Pulmonary artery endothelial cell (primary cell): ENCODE results near the gene FOXN4. TPM values are rescaled to one million over a fixed set of nuclear protein-coding genes. Genes with fewer than 3 reads are reported as not detected.

ENCODE experiments used
- DNase-seq: peaks from one replicate; pipeline ENCODE4 v3.0.0-alpha.2; 2011; ENCODE audit warnings: low read depth, low spot score
- total RNA-seq: library from RNA; depleted of rRNA; stranded (reverse); fragments of >200 nt; gene quantifications from 2 replicates; pipeline ENCODE4 v1.2.3, GENCODE V29; 2014

FOXN4 gene
- total RNA-seq, 1 donor from 2014 or later, result not detected

DNA sequence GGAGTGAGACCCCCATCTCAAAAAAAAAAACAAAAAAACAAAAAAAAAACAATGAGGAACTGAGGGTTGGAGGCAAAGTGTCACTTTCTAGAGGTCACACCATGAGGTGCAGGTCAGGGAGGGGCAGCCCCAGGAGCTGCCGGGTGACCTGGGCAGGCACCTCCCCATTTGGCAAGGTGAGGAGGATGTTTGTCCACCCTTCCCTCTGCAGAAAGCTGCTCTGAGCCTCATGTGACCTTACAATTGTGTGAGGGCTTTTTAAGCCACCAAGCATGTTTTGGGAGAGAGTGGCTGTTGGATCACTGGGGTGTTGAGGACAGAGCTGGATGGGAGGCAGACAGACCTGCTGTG, 49.6 kb downstream of the FOXN4 start:
- DNase-seq, result no peak

DNA sequence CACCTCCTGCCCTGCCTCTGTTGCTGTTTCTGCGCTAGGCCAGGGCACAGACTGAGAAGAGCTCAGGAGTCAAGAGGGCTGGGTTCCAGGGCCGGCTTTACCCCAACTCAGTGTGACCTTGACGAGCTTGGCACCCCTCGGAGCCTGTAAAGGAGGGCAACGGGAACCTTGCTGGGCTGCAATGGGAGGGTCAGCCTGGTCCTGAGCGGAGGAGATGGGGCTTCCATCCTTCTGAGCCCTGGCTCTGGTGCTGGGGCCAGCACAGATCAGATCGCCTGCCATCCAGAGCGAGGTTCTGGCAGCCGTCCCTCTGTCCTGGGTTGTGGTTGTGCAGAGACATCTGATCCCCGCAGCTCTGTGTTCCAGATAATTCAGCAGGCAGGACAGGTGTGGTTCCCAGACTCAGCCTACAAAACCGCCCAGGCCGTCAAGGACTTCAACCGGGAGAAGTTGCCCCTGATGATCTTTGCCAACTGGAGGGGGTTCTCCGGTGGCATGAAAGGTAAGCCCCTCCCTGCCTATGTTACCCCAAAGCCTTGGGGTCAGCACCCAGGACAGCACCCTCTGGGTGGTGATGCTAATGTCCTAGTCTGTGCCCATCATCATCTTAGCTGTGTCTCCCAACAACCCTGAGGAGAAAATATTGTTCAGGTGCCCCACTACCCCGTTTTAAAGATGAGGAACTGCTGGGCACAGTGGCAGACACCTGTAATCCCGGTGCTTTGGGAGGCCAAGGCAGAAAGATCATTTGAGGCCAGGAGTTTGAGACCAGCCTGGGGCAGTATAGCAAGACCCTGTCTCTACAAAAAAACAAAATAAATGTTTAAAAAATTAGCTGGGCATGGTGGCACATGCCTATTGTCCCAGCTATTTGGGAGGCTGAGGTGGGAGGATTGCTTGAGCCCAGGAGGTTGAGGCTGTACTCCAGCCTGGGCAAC, 50.2 kb downstream of the FOXN4 start:
- DNase-seq, result no peak

DNA sequence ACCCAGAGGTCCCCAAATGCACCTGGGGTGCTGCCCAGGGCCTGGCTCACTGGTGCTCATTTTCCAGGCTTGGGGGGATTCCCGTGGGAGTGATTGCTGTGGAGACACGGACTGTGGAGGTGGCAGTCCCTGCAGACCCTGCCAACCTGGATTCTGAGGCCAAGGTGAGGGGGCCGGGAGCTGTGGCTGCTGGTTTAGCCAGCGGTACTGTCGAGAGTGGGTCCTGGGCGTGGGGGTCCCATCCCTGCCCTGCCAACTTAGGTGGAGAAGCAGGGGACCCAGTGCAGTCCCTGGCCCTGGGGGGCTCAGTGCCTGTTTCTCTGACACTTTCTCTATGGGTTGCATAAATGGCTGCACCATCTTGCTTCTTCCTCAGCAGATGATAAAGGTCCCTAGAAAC, 50.9 kb downstream of the FOXN4 start:
- no peak for DNase-seq

DNA sequence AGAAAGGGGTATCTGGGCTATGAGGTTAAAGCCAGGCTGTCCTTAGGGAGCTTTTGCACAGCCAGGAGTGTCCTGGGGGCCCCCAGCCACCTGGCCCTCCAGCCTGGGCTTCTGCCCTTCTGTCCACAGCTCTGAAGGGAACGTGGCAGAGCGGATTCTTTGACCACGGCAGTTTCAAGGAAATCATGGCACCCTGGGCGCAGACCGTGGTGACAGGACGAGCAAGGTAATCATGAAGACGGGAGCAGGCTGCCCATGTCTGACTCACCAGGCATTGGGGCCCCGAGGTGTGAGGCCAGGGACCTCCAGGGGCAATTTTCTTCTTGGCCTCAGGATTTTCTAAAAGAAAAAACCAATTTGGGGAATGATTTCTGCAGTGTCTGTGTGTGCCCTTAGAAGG, 53.1 kb downstream of the FOXN4 start:
- DNase-seq, result no peak

DNA sequence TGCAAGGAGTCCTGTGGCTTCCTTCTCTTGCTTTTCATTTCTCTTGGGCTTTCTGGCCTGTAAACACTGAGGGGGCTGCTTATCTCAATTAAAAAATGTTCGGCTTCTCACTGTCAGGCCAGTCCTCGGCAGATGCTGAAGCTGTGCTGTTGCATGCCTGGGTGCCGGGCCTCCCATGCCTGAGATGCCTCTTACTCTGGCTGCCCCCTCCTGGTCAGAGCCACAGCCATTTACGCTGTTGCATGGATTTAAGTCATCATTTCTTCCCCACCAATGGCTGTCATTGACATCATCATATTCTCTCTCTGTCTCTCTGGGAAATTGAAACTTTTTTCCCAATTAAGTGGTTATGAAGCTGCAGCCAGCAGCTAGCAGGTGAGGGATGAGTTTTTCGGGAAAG, 53.7 kb downstream of the FOXN4 start:
- DNase-seq, result no peak

DNA sequence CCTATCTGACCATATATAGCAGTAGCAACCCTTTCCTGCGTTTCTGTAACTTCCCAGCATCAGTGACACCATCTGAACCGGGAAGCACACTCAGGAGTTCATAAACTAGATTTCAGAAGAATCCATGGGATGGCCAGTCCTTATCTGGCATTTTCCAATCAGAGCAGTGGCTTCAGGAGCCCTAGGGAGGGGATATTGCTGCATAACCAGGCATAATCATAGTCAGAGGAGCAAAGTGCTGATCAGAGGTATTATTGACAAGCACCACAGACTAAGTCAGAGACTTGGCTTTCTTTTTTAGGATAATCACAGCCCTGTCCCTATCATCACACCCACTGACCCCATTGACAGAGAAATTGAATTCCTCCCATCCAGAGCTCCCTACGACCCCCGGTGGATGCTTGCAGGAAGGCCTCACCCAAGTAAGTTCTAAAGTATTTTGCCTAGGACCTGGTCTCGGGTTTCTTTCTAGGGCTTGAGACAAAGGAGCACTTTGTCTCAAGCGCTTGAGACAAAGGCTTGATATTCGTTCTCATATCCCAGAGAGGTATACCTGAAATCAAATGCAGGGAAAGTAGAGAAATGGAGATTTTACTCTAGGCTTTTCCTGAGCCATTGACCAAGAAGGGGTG, 55.1 kb downstream of the FOXN4 start:
- no peak for DNase-seq

DNA sequence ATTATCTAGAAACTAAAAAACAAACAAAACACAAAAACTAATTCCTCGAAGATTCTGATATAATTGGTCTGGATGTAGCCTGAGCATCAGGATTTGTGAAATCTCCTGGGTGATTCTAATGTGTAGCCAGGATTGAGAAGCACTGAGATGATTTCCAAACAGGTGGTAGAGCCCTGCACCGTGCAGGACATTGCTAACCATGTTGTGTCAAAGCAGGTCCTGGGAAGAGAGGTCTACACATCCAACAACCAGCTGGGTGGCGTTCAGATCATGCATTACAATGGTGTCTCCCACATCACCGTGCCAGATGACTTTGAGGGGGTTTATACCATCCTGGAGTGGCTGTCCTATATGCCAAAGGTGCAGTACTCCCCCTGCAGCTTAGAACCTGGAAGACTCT, 56.3 kb downstream of the FOXN4 start:
- no peak for DNase-seq

DNA sequence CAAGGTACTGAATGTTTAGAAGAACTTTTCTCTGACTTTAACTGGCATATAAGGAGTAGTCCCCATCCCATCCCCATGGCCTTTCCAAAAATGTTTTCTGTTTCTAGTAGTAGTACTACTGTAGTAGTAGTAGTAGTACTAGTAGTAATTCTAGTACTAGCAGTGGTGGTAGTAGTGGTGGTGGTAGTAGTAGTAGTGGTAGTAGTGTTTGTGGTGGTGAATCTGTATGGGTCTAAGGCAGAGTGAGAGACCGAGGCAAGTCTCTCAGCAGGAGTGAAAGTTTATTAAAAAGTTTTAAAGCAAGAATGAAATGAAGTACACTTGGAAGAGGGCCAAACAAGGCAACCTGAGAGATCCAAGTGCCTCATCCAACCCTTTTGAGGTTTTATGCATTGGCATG, 58.6 kb downstream of the FOXN4 start:
- no peak for DNase-seq

DNA sequence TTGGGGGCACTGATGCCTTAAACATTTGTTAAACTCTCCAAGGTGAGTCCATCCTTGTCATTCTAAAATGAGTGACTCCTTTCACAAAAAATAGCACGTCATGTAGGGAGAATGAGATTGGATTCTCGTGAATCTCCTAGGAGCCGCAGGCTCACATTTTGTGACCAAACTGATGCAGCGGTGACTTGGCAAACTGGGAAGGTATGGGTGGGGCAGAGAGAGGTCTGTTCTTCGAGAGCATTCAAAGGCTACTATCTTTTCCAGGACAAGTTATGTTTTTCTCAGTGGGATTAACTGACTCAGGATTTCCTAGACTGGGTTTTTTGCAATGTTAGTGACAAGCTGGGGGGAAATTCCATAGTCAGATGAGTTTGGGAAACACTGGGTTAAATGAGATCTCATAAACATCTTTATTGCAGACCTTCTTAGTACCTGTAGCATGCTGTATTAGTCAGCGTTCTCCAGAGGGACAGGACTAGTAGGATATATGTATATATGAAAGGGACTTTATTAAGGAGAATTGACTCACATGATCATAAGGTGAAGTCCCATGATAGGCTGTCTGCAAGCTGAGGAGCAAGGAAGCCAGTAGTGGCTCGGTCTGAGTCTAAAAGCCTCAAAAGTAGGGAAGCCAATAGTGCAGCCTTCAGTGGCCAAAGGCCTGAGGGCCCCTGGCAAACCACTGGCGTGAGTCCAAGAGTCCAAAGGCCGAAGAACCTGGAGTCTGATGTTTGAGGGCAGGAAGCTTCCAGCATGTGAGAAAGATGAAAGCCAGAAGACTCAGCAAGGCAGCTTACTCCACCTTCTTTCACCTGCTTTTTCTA, 61.0 kb downstream of the FOXN4 start:
- no peak for DNase-seq

DNA sequence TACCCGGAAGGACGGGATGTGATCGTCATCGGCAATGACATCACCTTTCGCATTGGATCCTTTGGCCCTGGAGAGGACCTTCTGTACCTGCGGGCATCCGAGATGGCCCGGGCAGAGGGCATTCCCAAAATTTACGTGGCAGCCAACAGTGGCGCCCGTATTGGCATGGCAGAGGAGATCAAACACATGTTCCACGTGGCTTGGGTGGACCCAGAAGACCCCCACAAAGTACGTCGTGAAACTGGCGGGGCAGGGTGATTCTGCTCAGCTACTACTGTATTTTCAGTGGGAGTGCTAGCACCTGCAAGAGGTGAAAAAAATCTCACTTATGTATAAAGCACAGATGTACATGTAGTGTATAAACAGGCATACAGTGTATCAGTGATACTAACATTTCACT, 62.9 kb downstream of the FOXN4 start:
- DNase-seq, result no peak

DNA sequence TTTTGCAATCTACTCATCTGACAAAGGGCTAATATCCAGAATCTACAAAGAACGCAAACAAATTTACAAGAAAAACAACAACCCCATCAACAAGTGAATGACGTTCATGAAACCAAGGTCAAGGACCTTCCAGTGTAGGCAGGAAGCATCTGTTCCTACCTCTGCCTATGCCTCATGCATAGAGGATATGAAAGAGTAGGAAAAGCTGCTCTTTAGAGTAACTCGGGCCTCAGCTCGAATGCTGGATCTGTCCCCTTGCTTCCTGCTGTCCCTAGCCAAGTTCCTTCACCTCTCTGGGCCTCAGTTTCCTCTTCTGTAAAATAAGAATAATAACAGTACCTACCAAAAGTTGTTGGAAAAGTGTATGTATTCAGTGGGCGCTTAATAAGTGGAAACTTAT, 65.0 kb downstream of the FOXN4 start:
- peak; percentile 56 for DNase-seq

DNA sequence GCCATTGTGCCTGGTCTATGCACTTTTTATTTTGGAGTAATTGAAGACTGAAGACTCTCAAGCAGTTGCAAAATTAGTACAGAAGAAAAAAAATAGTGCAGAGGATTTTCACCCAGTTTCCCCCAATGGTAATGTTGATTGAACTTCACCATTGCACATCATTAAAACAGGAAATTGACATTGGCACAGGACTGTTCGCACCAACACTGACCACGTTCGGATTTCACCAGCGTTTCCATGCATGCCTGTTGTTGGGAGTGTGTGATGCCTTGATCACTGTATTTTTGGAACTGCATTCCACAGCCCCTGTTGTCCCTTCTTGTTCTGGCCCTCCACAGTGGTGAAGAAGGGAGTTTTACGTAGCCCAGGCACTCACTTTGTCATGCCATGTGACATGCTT, 67.1 kb downstream of the FOXN4 start:
- no peak for DNase-seq

DNA sequence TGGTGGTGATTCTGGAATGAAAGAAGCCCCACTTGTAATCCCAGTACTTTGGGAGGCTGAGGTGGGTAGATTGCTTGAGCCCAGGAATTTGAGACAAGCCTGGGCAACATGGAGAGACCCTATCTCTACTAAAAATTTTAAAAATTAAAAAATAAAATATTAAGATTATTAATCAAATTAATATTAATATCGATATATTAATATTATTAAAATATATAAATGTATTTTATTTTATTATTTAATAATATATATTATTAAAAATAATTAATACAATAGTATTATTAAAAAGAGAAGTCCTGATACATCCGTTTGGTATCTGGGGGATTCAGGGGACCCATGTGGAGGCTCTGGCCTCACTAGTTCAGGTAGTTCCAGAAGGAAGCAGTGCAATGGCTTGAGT, 68.7 kb downstream of the FOXN4 start:
- no peak for DNase-seq

DNA sequence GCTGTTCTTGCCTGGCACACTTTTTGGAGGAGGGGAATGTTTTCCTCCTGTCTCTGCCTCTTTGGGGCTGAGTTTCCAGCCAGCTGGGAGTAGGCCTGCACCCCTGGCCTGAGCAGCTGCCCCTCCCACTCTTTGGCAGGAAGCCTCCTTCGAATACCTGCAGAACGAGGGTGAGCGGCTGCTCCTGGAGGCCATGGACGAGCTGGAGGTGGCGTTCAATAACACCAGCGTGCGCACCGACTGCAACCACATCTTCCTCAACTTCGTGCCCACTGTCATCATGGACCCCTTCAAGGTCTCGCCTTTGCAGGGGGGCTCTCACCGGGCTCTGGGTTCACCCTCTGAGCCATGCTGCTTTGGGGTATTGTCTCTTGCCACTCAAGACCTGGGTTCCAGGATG, 69.4 kb downstream of the FOXN4 start:
- DNase-seq, result no peak

DNA sequence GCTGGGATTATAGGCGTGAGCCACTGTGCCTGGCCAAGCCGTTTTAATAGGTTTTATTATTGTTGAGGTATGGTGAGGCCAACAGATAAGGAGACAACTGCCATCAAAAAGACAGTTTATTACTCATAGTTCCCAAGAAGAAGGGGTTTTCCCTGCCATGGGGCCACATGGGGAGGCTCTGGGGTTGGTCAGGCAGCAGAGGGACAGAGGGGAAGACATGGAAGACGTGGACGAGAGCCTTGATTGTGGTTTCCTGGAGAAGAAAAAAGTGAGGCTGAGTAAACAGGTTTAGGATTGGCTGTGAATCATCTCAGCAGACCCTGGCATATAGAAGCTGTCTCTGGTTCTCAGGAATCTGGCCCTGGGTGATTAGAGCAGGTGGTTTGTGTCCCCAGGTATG, 69.9 kb downstream of the FOXN4 start:
- no peak for DNase-seq

DNA sequence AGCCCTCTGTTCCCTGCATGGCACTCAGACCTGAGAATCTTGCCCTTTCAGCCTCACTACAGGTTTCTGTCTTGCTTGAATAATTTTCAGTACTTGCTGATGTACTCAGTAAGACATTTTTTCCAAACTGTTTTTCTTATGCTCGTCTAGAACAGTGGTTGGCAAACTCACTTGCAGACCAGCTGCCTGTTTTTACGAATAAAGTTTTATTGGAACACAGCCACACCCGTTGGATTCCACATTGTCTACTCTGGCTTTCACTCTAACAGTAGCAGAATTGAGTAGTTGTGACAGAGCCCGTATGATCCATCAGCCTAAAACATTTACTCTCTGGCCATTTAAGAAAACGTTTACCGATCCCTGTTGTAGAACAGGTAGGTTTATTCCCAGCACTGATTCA, 72.8 kb downstream of the FOXN4 start:
- DNase-seq, result no peak

DNA sequence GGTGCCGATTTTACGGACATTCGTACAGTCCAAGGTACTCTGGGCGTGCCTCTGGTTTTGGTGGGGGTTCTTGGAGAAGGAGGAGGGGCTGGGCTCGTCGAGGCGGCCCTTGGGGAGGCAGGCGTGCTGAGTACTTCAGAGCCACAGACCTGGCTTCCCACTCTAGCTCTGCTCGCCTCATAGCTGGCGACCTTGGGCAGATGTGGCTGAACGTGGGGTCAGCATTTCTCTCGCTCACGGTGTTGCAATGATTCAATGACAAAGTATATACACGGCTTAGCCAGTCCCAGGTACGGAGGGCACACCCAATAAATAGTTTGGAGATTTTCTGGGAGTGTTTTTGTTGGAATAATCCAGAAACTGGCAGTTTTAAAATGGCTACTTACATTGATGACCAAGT, 75.1 kb downstream of the FOXN4 start:
- no peak for DNase-seq

DNA sequence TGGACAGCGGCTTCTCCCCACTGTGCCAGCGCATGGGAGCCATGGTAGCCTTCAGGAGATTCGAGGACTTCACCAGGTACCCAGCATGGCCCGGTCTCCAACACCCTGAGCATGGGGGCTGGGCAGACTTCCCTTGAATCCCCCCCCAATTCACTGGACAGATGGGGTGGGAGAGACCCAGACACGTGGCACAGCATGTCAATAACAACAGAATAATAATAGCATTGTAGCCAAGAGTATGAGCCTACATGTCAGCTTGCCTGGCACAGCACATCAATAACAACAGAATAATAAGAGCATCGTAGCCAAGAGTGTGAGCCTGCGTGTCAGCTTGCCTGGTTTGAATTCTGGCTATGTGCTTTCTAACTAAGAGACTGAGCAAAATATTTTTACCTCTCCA, 76.4 kb downstream of the FOXN4 start:
- DNase-seq, result no peak

DNA sequence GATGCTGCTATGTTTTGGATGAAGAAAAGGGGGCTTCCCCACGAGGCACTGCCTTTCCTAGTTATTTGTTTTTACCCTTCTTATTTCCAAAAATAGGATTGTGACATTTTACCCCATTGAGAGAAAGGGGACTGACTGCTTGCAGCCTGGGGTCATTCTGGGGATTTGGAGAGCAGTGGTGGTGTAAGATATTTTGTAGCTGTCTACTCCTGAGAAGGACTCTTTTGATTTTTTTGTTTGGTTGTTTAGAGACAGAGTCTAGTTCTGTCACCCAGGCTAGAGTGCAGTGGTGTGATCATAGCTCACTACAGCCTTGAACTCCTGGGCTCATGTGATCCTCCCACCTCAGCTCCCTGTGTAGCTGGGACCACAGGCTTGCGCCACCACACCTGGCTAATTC, 78.9 kb downstream of the FOXN4 start:
- DNase-seq, result no peak

DNA sequence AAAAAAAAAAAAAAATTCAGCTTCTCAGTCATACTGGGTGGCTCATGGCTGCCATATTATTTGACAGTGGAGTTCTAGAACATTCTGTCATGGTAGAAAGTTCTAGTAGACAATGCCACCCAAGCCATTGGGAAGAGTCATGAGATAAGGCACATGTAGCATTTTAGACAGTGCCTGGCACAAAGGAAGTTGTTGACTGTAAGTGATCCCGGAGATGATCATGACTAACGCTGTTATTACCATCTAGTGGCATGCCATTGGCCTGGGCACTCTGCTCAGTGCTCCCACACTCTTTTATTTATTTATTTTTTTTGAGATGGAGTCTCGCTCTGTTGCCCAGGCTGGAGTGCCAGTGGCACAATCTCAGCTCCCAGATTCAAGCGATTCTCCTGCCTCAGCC, 80.4 kb downstream of the FOXN4 start:
- no peak for DNase-seq
